RWPE1 (cell line): ENCODE measurements around the gene RIPOR3.
"Not testable (repeated sequence)": the region's sequence is repeated elsewhere in the genome, so short reads cannot be mapped to it uniquely, and the experiment has no call there.

Source experiments
- CTCF ChIA-PET: fragments of 350-600 bp; sonication (Branson Sonifier 250); formaldehyde crosslinking; extraction: SDS; loops from one replicate; lab custom pipeline; 2021; lab: Yijun Ruan, JAX
- POLR2A ChIA-PET: fragments of 400-600 bp; formaldehyde crosslinking; extraction: SDS; loops from one replicate; lab custom pipeline; 2020; ENCODE audit warnings: antibody characterized with exemption; ENCODE audit not compliant: low non-redundant PET; lab: Yijun Ruan, JAX
- DNase-seq: peaks from one replicate; pipeline ENCODE4 v3.0.0; 2012; ENCODE audit warnings: low spot score
- H3K27ac ChIP-seq: fragments of 450-650 bp; 2 replicates; pipeline ENCODE4 v1.5.1; 2017
- TF ChIP-seq, protein P1 (sequence below): fragments of 450-650 bp; conservative IDR thresholded peaks from 2 replicates; pipeline ENCODE4 v1.5.1; 2017; ENCODE audit warnings: low read depth, mild to moderate bottlenecking

Gene RIPOR3

GRCh38 chr20:50642288-50642803 is 49.0 kb downstream of the RIPOR3 start:
- ChIA-PET POLR2A (no interaction called here), CTCF (interaction anchor here (0.7 kb wide), 1 partner anchor 14 kb away, joined by 4 read pairs; no protein-coding TSS in a partner anchor)
- no peak for DNase-seq
- TF ChIP-seq, protein P1, sequence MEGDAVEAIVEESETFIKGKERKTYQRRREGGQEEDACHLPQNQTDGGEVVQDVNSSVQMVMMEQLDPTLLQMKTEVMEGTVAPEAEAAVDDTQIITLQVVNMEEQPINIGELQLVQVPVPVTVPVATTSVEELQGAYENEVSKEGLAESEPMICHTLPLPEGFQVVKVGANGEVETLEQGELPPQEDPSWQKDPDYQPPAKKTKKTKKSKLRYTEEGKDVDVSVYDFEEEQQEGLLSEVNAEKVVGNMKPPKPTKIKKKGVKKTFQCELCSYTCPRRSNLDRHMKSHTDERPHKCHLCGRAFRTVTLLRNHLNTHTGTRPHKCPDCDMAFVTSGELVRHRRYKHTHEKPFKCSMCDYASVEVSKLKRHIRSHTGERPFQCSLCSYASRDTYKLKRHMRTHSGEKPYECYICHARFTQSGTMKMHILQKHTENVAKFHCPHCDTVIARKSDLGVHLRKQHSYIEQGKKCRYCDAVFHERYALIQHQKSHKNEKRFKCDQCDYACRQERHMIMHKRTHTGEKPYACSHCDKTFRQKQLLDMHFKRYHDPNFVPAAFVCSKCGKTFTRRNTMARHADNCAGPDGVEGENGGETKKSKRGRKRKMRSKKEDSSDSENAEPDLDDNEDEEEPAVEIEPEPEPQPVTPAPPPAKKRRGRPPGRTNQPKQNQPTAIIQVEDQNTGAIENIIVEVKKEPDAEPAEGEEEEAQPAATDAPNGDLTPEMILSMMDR, result no peak
- no peak overlapping the region for H3K27ac ChIP-seq

- POLR2A ChIA-PET, H3K27ac ChIP-seq, DNase-seq: not testable (repeated sequence)
- CTCF ChIA-PET, result interaction anchor here (0.6 to 0.7 kb wide), 2 partner anchors 16 to 344 kb away, joined by 3 to 4 read pairs; no protein-coding TSS in a partner anchor
These were observed 49.6 kb downstream of the RIPOR3 start for GRCh38 chr20:50641625-50642287.

- CTCF ChIA-PET, POLR2A ChIA-PET, DNase-seq, H3K27ac ChIP-seq: not testable (repeated sequence)
These were observed 51.2 kb downstream of the RIPOR3 start for GRCh38 chr20:50639971-50640711.

- H3K27ac ChIP-seq, POLR2A ChIA-PET: not testable (repeated sequence)
- CTCF ChIA-PET, result interaction anchor here (0.5 to 2.8 kb wide), 4 partner anchors 10 to 260 kb away, joined by 3 to 9 read pairs (median 4); no protein-coding TSS in a partner anchor
- peak; percentile 85 for DNase-seq
These were observed 53.1 kb downstream of the RIPOR3 start for GRCh38 chr20:50638015-50638847.

- CTCF ChIA-PET, result interaction anchor here (0.6 to 4.2 kb wide), 13 partner anchors 9 to 140 kb away, joined by 3 to 26 read pairs (median 5); partner anchors contain the start of gene PARD6B
- TF ChIP-seq, protein P1, result no peak
- POLR2A ChIA-PET, result no interaction called here
- no peak for DNase-seq
- no peak overlapping the region; the same call in 1 of the 2 replicates for H3K27ac ChIP-seq
These were observed 54.5 kb downstream of the RIPOR3 start for GRCh38 chr20:50636601-50637540.

GRCh38 chr20:50635676-50636600 is 55.4 kb downstream of the RIPOR3 start:
- ChIA-PET CTCF (interaction anchor here (0.6 to 4.2 kb wide), 29 partner anchors 9 to 564 kb away, joined by 3 to 26 read pairs (median 4); partner anchors contain the start of gene PARD6B), POLR2A (no interaction called here)
- H3K27ac ChIP-seq, result no peak overlapping the region
- TF ChIP-seq, protein P1, result peak; percentile 97
- peak; percentile 94 for DNase-seq
